NCI-H1092 (cell line): ENCODE results near the gene TPM1.

Source experiments
- DNase-seq: peaks from one replicate; lab custom pipeline; 2025; lab: John Stamatoyannopoulos, UW

The TPM1 gene

DNA sequence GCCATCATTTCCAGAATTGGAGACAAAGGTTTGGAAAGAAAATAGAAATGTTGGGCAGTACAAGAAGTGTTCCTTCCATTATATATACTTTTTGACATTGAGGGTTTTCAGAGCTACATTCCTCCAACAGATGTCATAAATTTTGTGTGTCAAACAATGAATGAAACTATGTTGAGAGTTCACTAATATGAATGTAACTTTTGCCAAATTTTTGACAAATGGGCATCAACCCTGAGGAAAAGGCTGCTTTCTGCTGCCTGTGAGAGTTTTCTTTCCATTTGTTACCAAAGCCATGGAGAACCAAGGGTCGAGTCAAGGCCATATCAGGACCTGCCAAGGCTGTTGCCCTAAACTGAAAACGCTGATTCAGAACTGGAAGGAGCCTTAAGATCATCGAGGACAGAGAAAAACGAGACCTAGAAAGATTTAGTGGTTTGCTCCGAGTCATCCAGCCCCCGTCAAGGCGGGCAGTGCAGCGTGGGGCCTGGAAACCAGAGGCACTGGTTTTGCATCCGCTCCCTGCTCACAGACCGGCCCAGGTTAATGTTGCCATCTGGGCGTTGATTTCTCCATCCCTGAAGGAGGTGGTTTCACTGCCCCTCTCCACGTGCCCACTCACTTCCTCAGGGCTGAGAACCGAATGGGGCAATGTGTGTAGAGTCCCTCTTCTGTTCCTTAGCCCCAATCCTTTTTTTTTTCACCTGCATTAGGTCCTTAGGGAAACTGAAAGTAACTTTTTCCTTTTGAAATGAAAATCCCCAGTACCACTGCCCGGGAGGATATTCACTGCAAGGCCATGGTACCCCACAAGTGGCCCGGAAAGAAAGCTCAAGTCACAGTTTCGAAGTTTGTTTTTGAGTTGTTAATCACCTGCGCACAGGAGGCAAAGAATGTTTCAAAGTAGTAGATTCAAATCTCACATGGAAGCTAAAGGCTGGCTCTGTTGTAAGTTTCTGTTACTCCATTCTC, 32.8 kb downstream of the TPM1 start:
- no peak for DNase-seq

DNA sequence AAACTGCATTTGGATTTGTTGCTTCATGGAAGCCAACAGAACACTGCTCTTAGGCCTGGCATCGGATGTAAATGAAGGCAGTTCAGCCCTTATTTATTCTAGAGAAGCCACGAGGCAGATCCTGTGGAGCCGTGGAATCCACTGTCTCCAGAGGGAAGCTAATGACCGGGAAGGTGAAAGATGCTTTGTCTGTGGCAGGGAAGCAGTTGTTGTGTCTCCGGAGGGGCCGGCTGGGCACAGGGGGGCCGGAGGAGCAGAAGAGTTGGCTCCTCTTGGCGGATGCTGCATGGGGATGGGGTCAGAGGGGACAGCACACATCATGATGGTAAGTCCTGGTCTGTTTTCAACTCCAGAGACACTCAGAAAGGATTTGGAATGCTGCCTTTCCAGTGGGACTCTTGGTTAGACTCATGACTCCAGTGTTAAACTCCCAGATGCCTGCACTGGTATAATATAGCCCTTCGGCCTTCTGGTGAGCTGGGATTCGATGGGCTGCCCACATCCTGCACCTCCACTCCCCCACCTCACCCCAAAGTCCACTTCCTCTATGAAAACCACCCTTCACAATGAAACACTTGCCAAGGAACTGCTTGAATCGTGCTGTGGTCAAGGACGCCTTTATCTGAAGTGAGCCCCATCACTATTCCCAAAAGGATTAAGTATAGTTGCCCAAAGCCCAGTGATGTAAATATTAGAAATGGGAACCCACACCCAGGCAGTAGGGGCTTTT, 33.6 kb downstream of the TPM1 start:
- no peak for DNase-seq

DNA sequence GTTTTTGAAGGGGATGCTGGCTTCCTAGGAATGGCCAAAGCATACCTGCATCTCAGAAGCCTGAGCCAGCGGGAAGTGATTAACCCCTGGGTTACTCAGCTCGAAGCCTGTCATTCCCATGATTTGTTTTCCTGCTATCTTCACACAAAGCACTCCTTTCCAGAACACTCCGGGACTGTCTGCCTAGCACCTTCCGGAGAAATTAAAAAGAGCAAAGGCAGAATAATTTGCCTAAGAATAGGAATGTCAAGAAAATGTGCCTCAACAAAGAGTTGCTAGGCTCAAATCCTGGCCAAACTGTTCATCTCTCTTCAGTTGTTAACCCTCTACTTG, 34.1 kb downstream of the TPM1 start:
- no peak for DNase-seq

DNA sequence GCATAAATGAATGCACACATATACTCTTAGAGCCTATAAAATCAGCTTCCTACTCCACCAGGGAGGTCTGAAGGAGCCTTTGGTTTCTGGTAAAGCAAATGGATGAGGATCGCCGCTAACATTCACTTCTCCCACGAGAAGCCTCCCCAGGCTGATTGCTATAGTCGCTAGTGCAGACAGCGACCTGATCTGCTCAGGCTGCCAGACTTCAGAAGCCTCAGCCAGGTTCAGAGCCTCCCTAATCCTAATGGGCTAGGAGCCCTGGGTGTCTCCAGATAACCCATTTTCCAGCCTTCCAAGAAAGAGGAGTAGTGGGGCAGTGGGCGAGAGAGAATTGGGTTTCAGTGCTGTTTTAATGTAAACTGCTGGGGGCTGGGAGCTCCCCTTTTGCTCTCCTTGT, 35.4 kb downstream of the TPM1 start:
- no peak for DNase-seq

- no peak for DNase-seq
Observed at GRCh38 chr15:63079947-63080626, 37.5 kb downstream of the TPM1 start.

- no peak for DNase-seq
Observed at GRCh38 chr15:63080634-63081250, 38.2 kb downstream of the TPM1 start.

- DNase-seq: no peak
Observed at GRCh38 chr15:63082366-63082765, 39.8 kb downstream of the TPM1 start.

DNA sequence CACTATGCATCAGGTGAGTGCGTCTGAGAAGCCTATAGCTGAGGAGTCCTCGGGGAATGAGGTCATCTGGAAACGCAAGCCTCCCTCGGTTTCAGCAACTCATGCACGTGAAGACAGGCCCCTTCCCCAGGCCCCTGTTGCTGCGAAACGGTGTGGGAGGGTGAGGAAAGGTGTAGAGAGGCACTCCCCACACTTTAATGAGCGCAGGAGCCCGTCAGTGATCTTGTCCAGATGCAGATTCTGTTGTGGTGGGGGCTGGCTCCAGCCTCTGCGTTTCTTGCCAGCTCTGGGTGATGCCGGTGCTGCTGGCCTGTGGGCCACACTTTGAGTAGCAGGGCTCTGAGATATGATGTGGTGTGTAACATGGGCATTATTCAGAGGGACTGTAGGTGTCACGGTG, 40.5 kb downstream of the TPM1 start:
- DNase-seq: no peak

DNA sequence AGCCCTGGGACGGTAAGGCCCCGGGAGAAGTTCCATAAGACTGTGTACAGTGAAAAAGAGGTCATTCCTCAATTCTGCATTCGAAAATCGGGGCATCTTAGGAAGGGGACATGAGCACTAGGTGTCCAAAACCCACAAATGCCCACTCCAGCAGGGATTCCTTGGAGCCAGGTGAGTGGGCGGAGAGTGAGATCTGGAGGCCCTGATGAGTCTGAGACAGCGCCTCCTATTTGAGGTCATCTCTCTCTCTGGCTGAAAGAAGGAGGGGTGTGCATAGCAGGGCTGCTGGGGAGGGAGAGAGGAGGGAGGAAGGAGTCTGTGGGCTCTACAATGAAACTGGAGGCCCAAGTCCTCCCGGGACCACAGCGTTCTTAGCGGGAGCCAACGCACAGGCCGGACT, 41.0 kb downstream of the TPM1 start:
- no peak for DNase-seq

- no peak for DNase-seq
Observed at GRCh38 chr15:63084806-63085205, 42.3 kb downstream of the TPM1 start.

DNA sequence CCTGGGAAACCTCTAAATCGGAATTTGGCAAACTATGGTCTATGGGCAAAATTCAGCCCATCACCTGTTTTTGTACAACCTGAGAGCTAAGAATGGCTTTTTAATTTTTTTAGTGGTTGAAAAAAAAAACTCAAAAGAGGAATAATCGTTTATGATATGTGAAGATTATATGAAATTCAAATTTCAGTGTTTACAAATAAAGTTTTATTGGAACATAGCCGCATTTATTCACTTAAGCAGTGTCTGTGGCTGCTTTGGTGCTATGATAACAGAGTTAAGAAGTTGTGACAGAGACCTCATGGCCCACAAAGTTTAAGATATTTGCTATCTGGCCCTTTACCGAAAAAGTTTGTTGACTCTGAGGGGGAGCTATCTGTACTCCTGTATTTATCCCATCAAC, 42.7 kb downstream of the TPM1 start:
- DNase-seq: no peak

DNA sequence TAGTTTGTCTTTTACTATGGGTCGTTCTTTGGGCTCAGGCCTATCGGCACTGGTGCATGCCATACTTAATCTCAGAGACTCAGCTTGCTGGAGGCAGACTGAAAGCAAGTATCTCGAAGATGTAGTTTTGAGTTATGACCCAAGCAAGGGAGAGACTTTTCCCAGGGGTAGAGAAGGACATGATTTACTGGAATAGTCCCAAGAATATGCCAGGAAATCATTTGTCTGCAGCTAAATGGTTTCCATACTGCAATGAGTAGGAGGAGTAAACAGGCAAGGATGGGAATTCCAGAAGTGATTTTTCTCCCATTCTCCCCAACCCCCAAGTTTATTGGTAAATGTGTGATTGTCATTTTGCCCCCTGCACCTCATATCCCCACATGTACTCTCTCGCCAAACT, 43.7 kb downstream of the TPM1 start:
- DNase-seq: no peak

- no peak for DNase-seq
Observed at GRCh38 chr15:63086947-63087346, 44.4 kb downstream of the TPM1 start.

DNA sequence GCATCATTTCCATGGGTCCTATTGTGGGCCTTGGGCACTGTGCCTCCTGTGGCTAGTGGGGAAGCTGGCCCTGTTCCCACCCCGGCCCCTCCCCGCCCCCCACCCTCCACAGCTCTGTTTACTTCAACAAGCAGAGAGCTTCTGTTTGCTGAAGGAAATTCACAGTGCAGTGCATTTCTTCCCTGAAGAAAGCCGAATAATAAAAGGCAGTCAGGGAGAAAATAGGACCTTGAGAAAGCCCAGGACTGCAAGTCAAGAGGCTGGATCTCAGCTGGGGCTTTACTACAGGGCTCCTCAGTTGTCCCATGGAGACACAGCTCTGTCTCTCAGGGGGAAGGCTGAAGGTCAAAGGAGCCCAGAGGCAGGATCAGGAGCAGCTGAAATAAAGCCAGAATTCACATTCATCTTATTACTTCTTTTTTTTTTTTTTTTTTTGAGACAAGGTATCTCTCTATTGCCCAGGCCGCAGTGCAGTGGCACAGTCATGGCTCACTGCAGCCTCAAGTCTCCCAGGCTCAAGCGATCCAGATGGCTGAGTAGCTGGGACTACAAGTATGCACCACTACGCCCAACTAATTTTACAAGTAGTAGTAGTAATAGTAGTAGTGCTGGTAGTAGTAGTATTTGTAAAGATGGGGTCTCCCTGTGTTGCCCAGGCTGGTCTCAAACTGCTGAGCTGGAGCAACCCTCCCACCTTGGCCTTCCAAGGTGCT, 46.1 kb downstream of the TPM1 start:
- no peak for DNase-seq

GRCh38 chr15:63089260-63090043, 46.9 kb downstream of the TPM1 start:
- DNase-seq: no peak

GRCh38 chr15:63090472-63090871, 47.9 kb downstream of the TPM1 start:
- DNase-seq: no peak

DNA sequence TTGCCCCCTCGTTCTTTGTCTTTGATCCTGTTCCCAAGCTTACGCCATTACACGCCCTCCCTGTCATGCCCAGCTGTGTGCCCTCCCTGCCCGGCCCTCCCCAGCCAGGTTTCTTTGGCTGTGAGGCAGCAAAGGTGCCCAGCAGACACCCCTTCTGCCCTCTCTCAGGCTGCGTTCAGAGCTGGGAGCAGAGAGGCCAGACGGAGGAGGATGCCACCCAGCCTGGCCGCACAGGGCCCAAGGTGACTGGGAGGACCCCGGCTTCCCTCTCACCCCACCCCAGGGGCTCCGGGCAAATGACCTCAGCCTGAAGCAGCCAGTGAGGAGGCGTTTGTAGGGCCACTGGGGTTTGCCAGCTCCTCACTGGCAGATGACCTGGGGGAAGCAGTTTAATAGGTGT, 48.3 kb downstream of the TPM1 start:
- DNase-seq: no peak

GRCh38 chr15:63091679-63092446, 49.3 kb downstream of the TPM1 start:
- no peak for DNase-seq

GRCh38 chr15:63093486-63094205, 51.1 kb downstream of the TPM1 start:
- peak; percentile 47 for DNase-seq
